ENCODE results near the gene ZNF813. TPM values are rescaled to one million over a fixed set of nuclear protein-coding genes. Genes with fewer than 3 reads are reported as not detected.

ZNF813 gene
- total RNA-seq, 1 donor from 2014 or later, result 5.2 TPM

GRCh38 chr19:53536225-53536548 lies 68.7 kb downstream of the ZNF813 start:
- H3K27me3 Mint-ChIP-seq (ENCODE audit: unreplicated experiment), result peaks cover 8% of the 10 kb centered on the region
- no peak overlapping the region for H3K4me3 Mint-ChIP-seq (ENCODE audit: unreplicated experiment)
- H3K36me3 Mint-ChIP-seq (ENCODE audit: unreplicated experiment), result no peaks in the 10 kb centered on the region
- TF ChIP-seq CTCF (IDR thresholded peaks at IDR 0.05; ENCODE audit: partially characterized antibody, unreplicated experiment), result no peak
- H3K9me3 Mint-ChIP-seq (ENCODE audit: unreplicated experiment), result peaks cover 6% of the 10 kb centered on the region
- H3K27ac Mint-ChIP-seq (ENCODE audit: unreplicated experiment), result no peak overlapping the region
- no peaks in the 10 kb centered on the region for H3K4me1 Mint-ChIP-seq (ENCODE audit: low read depth, unreplicated experiment)
- no peak for DNase-seq

DNA sequence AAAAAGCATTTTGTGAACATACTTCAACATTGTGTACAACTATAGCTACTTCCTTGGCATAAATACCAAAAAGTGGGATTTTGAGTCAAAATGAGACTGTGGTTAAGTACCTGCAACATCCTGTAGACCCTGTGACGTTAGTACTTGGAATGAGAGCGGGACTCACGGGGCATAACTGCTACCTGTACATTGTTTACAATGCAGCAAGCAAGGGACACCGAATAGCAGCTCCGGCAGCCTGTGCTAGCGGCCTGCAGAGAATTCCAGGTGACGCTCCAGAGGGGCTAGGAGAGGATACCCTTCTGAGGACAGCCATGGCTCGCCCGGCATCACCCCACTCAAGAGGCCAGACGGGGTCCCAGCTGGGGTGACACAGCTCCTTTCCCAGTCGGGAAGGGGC lies 69.6 kb downstream of the ZNF813 start:
- DNase-seq, result no peak
- Mint-ChIP-seq H3K4me1 (ENCODE audit: low read depth, unreplicated experiment) (no peaks in the 10 kb centered on the region), H3K27ac (ENCODE audit: unreplicated experiment) (no peak overlapping the region), H3K36me3 (ENCODE audit: unreplicated experiment) (no peaks in the 10 kb centered on the region), H3K4me3 (ENCODE audit: unreplicated experiment) (peak overlapping the region; percentile 95), H3K27me3 (ENCODE audit: unreplicated experiment) (peaks cover 8% of the 10 kb centered on the region), H3K9me3 (ENCODE audit: unreplicated experiment) (peaks cover 6% of the 10 kb centered on the region)
- no peak for TF ChIP-seq CTCF (IDR thresholded peaks at IDR 0.05; ENCODE audit: partially characterized antibody, unreplicated experiment)

- Mint-ChIP-seq H3K27ac (ENCODE audit: unreplicated experiment) (peak within 1 kb of the TSS; percentile 89), H3K9me3 (ENCODE audit: unreplicated experiment) (peaks cover 6% of the 10 kb centered on the region), H3K27me3 (ENCODE audit: unreplicated experiment) (peaks cover 8% of the 10 kb centered on the region), H3K4me1 (ENCODE audit: low read depth, unreplicated experiment) (no peaks in the 10 kb centered on the region), H3K4me3 (ENCODE audit: unreplicated experiment) (peak within 1 kb of the TSS; percentile 95), H3K36me3 (ENCODE audit: unreplicated experiment) (no peaks in the 10 kb centered on the region)
- no peak for TF ChIP-seq CTCF (IDR thresholded peaks at IDR 0.05; ENCODE audit: partially characterized antibody, unreplicated experiment)
- peak; percentile 78 for DNase-seq
These were observed 70.2 kb downstream of the ZNF813 start, which contains the start of gene ZNF331 for GRCh38 chr19:53537521-53538377. Gene ZNF331 (plus strand): TSS chr19:53538145. CDS start chr19:53569377, 31,232 bp downstream.

DNA sequence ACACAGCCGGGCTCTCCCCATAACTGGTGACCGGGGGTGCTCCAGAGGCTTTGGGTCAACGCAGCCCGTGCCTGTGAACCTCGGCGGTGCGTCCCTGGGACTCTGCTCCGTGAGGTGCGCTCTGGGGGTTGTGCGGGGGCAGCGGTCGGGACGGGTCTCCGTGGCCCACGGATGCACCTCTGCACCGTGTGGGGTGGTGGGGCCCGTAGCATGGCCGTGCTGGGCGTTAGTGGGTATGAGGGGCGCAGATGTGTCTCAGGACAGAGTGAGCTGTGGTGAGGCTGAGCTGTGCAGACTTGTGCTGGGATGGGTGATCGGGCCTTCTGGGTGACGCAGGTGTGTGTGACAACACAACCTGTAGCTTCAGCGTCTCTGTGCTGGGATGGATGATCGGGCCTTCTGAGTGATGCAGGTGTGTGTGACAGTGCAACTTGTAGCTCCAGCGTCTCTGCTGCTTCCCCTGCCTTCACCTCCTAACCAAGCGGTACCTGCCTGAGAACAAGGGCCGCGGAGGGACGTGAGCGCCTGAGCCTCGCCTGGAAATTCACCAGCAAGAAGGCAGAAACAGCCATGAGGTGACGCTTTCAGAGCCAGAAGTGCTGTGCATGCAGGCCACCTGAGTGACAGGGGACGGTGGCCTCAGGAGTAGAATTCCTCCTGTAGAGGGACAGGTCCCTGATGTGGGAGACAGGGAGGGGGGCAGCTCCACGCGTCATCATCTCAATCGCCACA lies 71.0 kb downstream of the ZNF813 start:
- Mint-ChIP-seq H3K36me3 (ENCODE audit: unreplicated experiment) (no peaks in the 10 kb centered on the region), H3K4me3 (ENCODE audit: unreplicated experiment) (peak overlapping the region; percentile 95), H3K27ac (ENCODE audit: unreplicated experiment) (peak overlapping the region; percentile 89), H3K4me1 (ENCODE audit: low read depth, unreplicated experiment) (no peaks in the 10 kb centered on the region), H3K9me3 (ENCODE audit: unreplicated experiment) (peaks cover 6% of the 10 kb centered on the region), H3K27me3 (ENCODE audit: unreplicated experiment) (peaks cover 8% of the 10 kb centered on the region)
- DNase-seq, result no peak
- TF ChIP-seq CTCF (IDR thresholded peaks at IDR 0.05; ENCODE audit: partially characterized antibody, unreplicated experiment), result no peak

DNA sequence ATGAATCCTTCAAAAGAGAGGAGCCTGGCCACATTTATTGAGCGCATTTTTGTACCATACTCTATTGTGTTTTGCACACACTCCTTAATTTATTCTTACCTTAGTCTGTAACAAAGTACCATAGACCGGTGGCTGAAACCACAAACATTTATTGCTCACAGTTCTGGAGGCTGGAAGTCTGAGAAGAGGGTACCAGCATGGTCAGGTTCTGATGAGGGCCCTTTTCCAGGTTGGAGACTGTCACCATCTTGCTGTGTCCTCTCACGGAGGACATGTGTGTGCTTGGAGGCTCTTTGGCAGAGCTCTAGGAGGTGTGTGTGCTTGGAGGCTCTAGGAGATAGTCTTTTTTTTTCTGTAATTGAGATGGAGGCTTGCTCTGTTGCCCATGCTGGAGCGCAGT lies 72.6 kb downstream of the ZNF813 start:
- DNase-seq, result no peak
- Mint-ChIP-seq H3K4me1 (ENCODE audit: low read depth, unreplicated experiment) (no peaks in the 10 kb centered on the region), H3K27me3 (ENCODE audit: unreplicated experiment) (peaks cover 8% of the 10 kb centered on the region), H3K27ac (ENCODE audit: unreplicated experiment) (no peak overlapping the region), H3K9me3 (ENCODE audit: unreplicated experiment) (peaks cover 6% of the 10 kb centered on the region), H3K36me3 (ENCODE audit: unreplicated experiment) (no peaks in the 10 kb centered on the region), H3K4me3 (ENCODE audit: unreplicated experiment) (no peak overlapping the region)
- no peak for TF ChIP-seq CTCF (IDR thresholded peaks at IDR 0.05; ENCODE audit: partially characterized antibody, unreplicated experiment)
